DOHH2 (cell line): Measurements from ENCODE around the gene ZMYND8.
"Not testable (repeated sequence)": the region's sequence is repeated elsewhere in the genome, so short reads cannot be mapped to it uniquely, and the experiment has no call there.

Experiments
- H3F3A ChIP-seq: fragments of 200-600 bp; sonication (generic), shearing (Covaris generic); 2 replicates; pipeline ENCODE4 v1.6.0; 2016; ENCODE audit warnings: antibody characterized with exemption, mild to moderate bottlenecking; ENCODE audit not compliant: control insufficient read depth, insufficient read depth
- H3K27ac ChIP-seq: fragments of 200-600 bp; sonication (generic); 2 replicates; pipeline ENCODE4 v1.5.1; 2014; ENCODE audit warnings: low read depth, mild to moderate bottlenecking, low read length, moderate library complexity
- H3K27me3 ChIP-seq: fragments of 200-600 bp; sonication (generic); 2 replicates; pipeline ENCODE4 v1.6.1; 2014; ENCODE audit warnings: mild to moderate bottlenecking, low read length, mixed read lengths; ENCODE audit not compliant: control insufficient read depth
- H3K36me3 ChIP-seq: fragments of 200-600 bp; sonication (generic); 2 replicates; pipeline ENCODE4 v1.6.1; 2014; ENCODE audit warnings: mild to moderate bottlenecking, low read length, moderate library complexity, mixed read lengths; ENCODE audit not compliant: control insufficient read depth
- H3K4me1 ChIP-seq: fragments of 200-600 bp; sonication (generic); 2 replicates; pipeline ENCODE4 v1.6.1; 2014; ENCODE audit warnings: mild to moderate bottlenecking, low read length, mixed read lengths; ENCODE audit not compliant: control insufficient read depth
- H3K4me2 ChIP-seq: fragments of 200-600 bp; sonication (generic); 2 replicates; pipeline ENCODE4 v1.6.0; 2014; ENCODE audit warnings: mild to moderate bottlenecking, low read length, moderate library complexity
- H3K4me3 ChIP-seq: fragments of 200-600 bp; sonication (generic); 2 replicates; pipeline ENCODE4 v1.5.1; 2014; ENCODE audit warnings: mild to moderate bottlenecking, low read length, mixed read lengths
- H3K79me2 ChIP-seq: fragments of 200-600 bp; sonication (generic); 2 replicates; pipeline ENCODE4 v1.6.1; 2014; ENCODE audit warnings: mild to moderate bottlenecking, low read length, mixed read lengths; ENCODE audit not compliant: control insufficient read depth
- H3K9me2 ChIP-seq: fragments of 200-600 bp; sonication (generic); replicated peaks from 2 replicates; pipeline ENCODE4 v1.6.1; 2014; ENCODE audit warnings: mild to moderate bottlenecking, low read length, mixed read lengths; ENCODE audit not compliant: control insufficient read depth
- H3K9me3 ChIP-seq: fragments of 200-600 bp; sonication (generic); 2 replicates; pipeline ENCODE4 v1.6.1; 2014; ENCODE audit warnings: antibody characterized with exemption, low read length, mixed read lengths; ENCODE audit not compliant: control insufficient read depth, insufficient read depth
- H4K20me1 ChIP-seq: fragments of 200-600 bp; sonication (generic); 2 replicates; pipeline ENCODE4 v1.6.0; 2014; ENCODE audit warnings: low read depth, mild to moderate bottlenecking, antibody characterized with exemption, low read length, moderate library complexity; ENCODE audit not compliant: control insufficient read depth, insufficient read depth
- EZH2phosphoT487 ChIP-seq: fragments of 200-600 bp; sonication (generic); IDR thresholded peaks from 2 replicates; pipeline ENCODE4 v1.6.1; 2017; ENCODE audit warnings: borderline replicate concordance, mild to moderate bottlenecking, antibody characterized with exemption, low read length, moderate library complexity, mixed read lengths
- TF ChIP-seq, protein P1 (sequence below): fragments of 200-600 bp; sonication (generic); IDR thresholded peaks from one replicate; pipeline ENCODE4 v1.5.1; 2014; ENCODE audit warnings: antibody characterized with exemption, mild to moderate bottlenecking, low read depth, low read length; ENCODE audit not compliant: poor library complexity, severe bottlenecking

Gene ZMYND8

DNA sequence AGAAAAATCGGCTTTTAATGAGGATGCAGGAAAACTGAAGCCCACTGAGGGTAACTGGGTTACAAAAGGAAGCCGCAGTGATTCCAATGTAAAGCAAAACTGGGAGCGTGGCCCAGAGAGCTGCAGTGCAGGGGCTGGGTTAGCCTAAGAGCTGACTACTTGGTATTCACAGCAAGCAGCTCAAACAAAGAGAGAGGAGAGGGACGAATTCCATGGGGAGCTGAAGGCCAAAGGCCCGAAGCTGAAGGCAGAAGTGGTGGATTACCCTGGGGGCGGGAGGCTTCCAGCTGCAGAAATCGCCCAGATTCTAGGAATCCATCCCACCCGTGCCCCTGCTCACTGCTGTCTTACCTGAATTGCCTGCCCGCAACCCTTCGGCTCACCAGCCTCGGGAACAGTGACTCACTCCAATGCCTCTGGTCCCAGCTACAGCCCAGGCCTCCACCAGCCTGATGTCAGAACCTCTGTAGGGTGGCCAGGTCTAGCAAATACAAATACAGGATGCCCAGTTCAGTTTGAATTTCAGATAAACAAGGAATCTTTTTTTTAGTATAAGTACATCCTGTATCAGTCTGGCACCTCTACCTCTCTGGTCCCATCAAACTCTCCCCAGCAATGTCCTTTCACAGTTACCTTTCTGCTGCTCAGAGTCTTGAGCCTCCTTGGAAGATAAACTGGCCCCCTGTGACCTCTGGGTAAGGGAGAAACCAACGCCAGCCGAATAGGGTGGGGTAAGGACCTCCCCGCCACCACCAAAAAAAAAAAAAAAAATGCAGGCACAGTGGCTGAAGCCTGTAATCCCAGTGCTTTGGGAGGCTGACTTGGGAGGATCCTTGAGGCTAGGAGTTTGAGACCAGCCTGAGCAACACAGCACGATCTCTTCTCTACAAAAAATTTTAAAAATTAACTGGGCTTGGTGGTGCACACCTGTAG, 14.6 kb upstream of the ZMYND8 start:
- no peaks in the 10 kb centered on the region for H3K9me3 ChIP-seq
- no peak overlapping the region for H3K4me3 ChIP-seq
- H3K36me3 ChIP-seq: no peaks in the 10 kb centered on the region
- no peaks in the 10 kb centered on the region for H3K79me2 ChIP-seq
- H3K4me2 ChIP-seq: no peak overlapping the region
- no peak for TF ChIP-seq EZH2phosphoT487
- TF ChIP-seq, protein P1, sequence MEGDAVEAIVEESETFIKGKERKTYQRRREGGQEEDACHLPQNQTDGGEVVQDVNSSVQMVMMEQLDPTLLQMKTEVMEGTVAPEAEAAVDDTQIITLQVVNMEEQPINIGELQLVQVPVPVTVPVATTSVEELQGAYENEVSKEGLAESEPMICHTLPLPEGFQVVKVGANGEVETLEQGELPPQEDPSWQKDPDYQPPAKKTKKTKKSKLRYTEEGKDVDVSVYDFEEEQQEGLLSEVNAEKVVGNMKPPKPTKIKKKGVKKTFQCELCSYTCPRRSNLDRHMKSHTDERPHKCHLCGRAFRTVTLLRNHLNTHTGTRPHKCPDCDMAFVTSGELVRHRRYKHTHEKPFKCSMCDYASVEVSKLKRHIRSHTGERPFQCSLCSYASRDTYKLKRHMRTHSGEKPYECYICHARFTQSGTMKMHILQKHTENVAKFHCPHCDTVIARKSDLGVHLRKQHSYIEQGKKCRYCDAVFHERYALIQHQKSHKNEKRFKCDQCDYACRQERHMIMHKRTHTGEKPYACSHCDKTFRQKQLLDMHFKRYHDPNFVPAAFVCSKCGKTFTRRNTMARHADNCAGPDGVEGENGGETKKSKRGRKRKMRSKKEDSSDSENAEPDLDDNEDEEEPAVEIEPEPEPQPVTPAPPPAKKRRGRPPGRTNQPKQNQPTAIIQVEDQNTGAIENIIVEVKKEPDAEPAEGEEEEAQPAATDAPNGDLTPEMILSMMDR: no peak
- H3K9me2 ChIP-seq: no peaks in the 10 kb centered on the region
- H3K27me3 ChIP-seq: no peaks in the 10 kb centered on the region
- no peaks in the 10 kb centered on the region for H4K20me1 ChIP-seq
- H3F3A ChIP-seq: no peaks in the 10 kb centered on the region
- H3K4me1 ChIP-seq: no peaks in the 10 kb centered on the region
- H3K27ac ChIP-seq: no peak overlapping the region

DNA sequence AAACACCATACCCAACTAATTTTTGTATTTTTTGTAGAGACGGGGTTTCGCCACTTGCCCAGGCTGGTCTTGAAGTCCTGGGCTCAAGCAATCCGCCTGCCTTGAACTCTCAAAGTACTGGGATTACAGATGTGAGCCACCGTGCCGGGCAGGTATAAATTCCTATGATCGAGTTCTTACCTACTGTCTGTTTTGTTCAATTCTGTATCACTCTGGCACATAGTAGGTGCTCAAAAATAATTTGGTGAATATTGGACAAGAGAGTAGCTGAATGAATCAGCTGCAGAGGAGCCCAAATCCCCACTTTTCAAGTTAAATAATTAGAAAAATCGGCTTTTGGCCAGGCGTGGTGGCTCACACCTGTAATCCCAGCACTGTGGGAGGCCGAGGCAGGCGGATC, 13.7 kb upstream of the ZMYND8 start:
- Histone ChIP-seq H3K4me1 (peaks cover 3% of the 10 kb centered on the region), H3K9me3 (no peaks in the 10 kb centered on the region), H3K4me3 (no peak overlapping the region)

DNA sequence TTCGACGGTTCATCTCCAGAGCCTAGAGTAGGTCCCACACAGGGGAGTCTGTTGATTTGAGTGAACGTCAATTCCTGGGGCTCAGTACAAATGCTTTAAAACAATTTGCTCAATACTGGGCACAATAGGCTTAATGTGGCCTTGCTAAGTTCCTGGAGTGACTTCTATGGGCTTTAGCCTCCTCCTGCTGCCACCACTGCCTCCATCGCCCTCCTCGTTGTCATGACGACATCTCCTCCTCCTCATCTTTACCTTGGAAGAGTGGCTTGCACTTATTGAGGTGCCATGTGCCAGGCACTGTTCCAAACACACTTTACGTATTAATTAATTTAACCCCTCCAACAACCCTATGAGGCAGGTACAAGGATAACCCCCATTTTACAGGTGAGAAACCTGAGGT, 11.8 kb upstream of the ZMYND8 start:
- Histone ChIP-seq H3K27me3 (no peaks in the 10 kb centered on the region), H3K9me2 (no peaks in the 10 kb centered on the region), H3K36me3 (no peaks in the 10 kb centered on the region), H3K79me2 (no peaks in the 10 kb centered on the region), H3K9me3 (no peaks in the 10 kb centered on the region), H4K20me1 (no peaks in the 10 kb centered on the region), H3K4me3 (no peak overlapping the region), H3K4me1 (peaks cover 6% of the 10 kb centered on the region), H3K27ac (no peak overlapping the region), H3K4me2 (no peak overlapping the region), H3F3A (no peaks in the 10 kb centered on the region)
- TF ChIP-seq, protein P1: no peak
- no peak for TF ChIP-seq EZH2phosphoT487

More for the DNA sequence above, 13.7 kb upstream of the ZMYND8 start:
- no peak overlapping the region for H3K4me2 ChIP-seq
- no peaks in the 10 kb centered on the region for H4K20me1 ChIP-seq
- no peaks in the 10 kb centered on the region for H3K27me3 ChIP-seq
- H3K9me2 ChIP-seq: no peaks in the 10 kb centered on the region
- no peak for TF ChIP-seq EZH2phosphoT487
- TF ChIP-seq, protein P1: no peak
- H3F3A ChIP-seq: no peaks in the 10 kb centered on the region
- H3K27ac ChIP-seq: no peak overlapping the region
- H3K36me3 ChIP-seq: no peaks in the 10 kb centered on the region
- H3K79me2 ChIP-seq: no peaks in the 10 kb centered on the region

DNA sequence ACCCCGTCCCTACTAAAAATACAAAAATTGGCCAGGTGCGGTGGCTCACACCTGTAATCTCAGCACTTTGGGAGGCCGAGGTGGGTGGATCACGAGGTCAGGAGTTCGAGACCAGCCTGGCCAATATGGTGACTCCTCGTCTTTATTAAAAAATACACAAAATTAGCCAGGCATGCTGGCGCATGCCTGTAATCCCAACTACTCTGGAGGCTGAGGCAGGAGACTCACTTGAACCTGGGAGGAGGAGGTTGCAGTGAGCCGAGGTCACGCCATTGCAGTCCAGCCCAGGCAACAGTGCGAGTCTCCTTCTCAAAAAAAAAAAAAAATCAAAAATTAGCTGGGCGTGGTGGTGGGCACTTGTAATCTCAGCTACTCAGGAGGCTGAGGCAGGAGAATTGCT, 9.8 kb upstream of the ZMYND8 start:
- H3K9me2 ChIP-seq, H3K4me3 ChIP-seq, H3K27ac ChIP-seq, H3K4me2 ChIP-seq, H3K27me3 ChIP-seq, H3K79me2 ChIP-seq, H3F3A ChIP-seq, H3K9me3 ChIP-seq, H4K20me1 ChIP-seq, H3K36me3 ChIP-seq: not testable (repeated sequence)
- H3K4me1 ChIP-seq: peaks cover 12% of the 10 kb centered on the region
